SK-N-SH treated with all-trans-retinoic acid at 6 μM for 48 hours (cell line): ENCODE results near the gene CEP20.

ENCODE experiments used
- ARNTL ChIP-seq: fragments of 450-650 bp; formaldehyde crosslinking; IDR thresholded peaks from 2 replicates; pipeline ENCODE4 v1.5.0; 2020; ENCODE audit warnings: low read depth, mild to moderate bottlenecking, moderate library complexity, borderline replicate concordance
- BACH2 ChIP-seq: fragments of 250-450 bp; sonication (Bioruptor Pico); IDR thresholded peaks from 2 replicates; pipeline ENCODE4 v1.9.0; 2021; ENCODE audit warnings: mild to moderate bottlenecking, borderline replicate concordance
- CREB5 ChIP-seq: fragments of 250-450 bp; sonication (Bioruptor Pico); IDR thresholded peaks from 2 replicates; pipeline ENCODE4 v1.5.1; 2020; ENCODE audit warnings: low read depth, mild to moderate bottlenecking, moderate library complexity
- PPARA ChIP-seq: fragments of 250-450 bp; sonication (Bioruptor Pico); IDR thresholded peaks from 2 replicates; pipeline ENCODE4 v1.5.0; 2020; ENCODE audit warnings: mild to moderate bottlenecking, borderline replicate concordance
- RARB ChIP-seq: fragments of 250-450 bp; sonication (Bioruptor Pico); IDR thresholded peaks from 2 replicates; pipeline ENCODE4 v1.8.0; 2021; ENCODE audit warnings: mild to moderate bottlenecking, moderate library complexity
- SNAI2 ChIP-seq: fragments of 250-450 bp; sonication (Bioruptor Pico); IDR thresholded peaks from 2 replicates; pipeline ENCODE4 v1.5.0; 2020; ENCODE audit warnings: mild to moderate bottlenecking, moderate library complexity
- TCF4 ChIP-seq: fragments of 250-450 bp; sonication (Bioruptor Pico); IDR thresholded peaks from 2 replicates; pipeline ENCODE4 v1.8.0; 2021; ENCODE audit warnings: mild to moderate bottlenecking, moderate library complexity, borderline replicate concordance
- ZFP30 ChIP-seq: fragments of 450-650 bp; formaldehyde crosslinking; IDR thresholded peaks from 2 replicates; pipeline ENCODE4 v1.5.0; 2022; ENCODE audit warnings: mild to moderate bottlenecking, moderate library complexity
- ZNF565 ChIP-seq: fragments of 450-650 bp; formaldehyde crosslinking; conservative IDR thresholded peaks from 2 replicates; pipeline ENCODE4 v1.5.0; 2020; ENCODE audit warnings: low read depth, mild to moderate bottlenecking, moderate library complexity
- TF ChIP-seq, protein P1 (sequence below): fragments of 250-450 bp; sonication (Bioruptor Pico); IDR thresholded peaks from 2 replicates; pipeline ENCODE4 v1.8.0; 2020; ENCODE audit warnings: mild to moderate bottlenecking, moderate library complexity, borderline replicate concordance

DNA sequence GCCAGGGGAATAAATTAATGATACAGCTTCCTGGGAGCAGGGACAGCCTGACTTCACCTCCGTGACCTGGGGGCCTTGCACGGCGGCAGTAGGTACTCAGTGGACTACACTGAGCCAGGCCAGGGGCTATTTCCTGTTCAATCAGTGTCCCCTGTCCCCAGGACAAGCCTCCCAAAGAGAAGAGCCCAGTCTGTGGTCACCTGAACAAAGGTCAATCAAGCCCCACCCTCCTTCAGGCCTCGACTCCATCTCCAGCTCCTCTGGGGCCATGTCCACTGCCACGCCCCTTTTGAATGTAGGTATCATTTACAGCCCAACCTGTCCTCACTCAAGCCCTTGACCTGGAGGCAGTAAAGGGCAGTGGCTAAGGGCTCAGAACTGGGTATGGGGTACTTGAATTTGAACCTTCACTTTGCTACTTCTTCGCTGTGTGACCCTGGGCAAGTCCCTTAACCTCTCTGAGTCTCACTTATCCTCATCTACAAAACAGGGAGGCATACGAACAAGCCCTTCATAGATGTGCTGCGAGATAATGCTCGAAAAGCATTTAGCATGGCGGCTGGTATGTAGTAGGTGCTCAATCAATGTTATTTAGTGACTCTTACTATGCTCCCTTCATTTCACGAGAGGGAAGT lies 60.6 kb downstream of the CEP20 start:
- no peak for TF ChIP-seq PPARA
- no peak for TF ChIP-seq CREB5 (CRISPR knock-in tag)
- no peak for TF ChIP-seq ZNF565 (CRISPR knock-in tag)
- TF ChIP-seq SNAI2, result no peak
- TF ChIP-seq ZFP30 (CRISPR knock-in tag), result no peak
- TF ChIP-seq TCF4 (CRISPR knock-in tag), result no peak
- TF ChIP-seq, protein P1, sequence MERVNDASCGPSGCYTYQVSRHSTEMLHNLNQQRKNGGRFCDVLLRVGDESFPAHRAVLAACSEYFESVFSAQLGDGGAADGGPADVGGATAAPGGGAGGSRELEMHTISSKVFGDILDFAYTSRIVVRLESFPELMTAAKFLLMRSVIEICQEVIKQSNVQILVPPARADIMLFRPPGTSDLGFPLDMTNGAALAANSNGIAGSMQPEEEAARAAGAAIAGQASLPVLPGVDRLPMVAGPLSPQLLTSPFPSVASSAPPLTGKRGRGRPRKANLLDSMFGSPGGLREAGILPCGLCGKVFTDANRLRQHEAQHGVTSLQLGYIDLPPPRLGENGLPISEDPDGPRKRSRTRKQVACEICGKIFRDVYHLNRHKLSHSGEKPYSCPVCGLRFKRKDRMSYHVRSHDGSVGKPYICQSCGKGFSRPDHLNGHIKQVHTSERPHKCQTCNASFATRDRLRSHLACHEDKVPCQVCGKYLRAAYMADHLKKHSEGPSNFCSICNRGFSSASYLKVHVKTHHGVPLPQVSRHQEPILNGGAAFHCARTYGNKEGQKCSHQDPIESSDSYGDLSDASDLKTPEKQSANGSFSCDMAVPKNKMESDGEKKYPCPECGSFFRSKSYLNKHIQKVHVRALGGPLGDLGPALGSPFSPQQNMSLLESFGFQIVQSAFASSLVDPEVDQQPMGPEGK, result no peak
- no peak for TF ChIP-seq RARB (CRISPR knock-in tag)
- TF ChIP-seq ARNTL (CRISPR knock-in tag), result no peak
- TF ChIP-seq BACH2 (CRISPR knock-in tag), result no peak
